ENCODE measurements around the gene VWA5B2.

- no peak for TF ChIP-seq CTCF (conservative IDR thresholded peaks at IDR 0.05)
- no peak for TF ChIP-seq ZFX (IDR thresholded peaks at IDR 0.05)
These were observed 49.2 kb upstream of the VWA5B2 start for GRCh38 chr3:184180165-184180564.
